Thyroid gland (tissue), 4 donors: ENCODE results near the gene TRPM2.

Source experiments
- POLR2A ChIP-seq, 2 donors: fragments of 450-650 bp; IDR thresholded peaks; one replicate each; pipeline ENCODE4 v1.6.1; 2017; ENCODE audit warnings: antibody characterized with exemption in 2 of 2, mild to moderate bottlenecking in 2 of 2, moderate library complexity in 1 of 2
- TF ChIP-seq, protein P1 (sequence below), 6 experiments: fragments of 200-600 bp in 3 of 6; fragments of 450-650 bp in 3 of 6; sonication (generic) in 3 of 6; IDR thresholded peaks; one replicate each; pipeline ENCODE4 v1.5.1; 2016 to 2019; ENCODE audit warnings: antibody characterized with exemption in 6 of 6, mild to moderate bottlenecking in 2 of 6, inconsistent platforms in 1 of 6, moderate library complexity in 1 of 6

DNA sequence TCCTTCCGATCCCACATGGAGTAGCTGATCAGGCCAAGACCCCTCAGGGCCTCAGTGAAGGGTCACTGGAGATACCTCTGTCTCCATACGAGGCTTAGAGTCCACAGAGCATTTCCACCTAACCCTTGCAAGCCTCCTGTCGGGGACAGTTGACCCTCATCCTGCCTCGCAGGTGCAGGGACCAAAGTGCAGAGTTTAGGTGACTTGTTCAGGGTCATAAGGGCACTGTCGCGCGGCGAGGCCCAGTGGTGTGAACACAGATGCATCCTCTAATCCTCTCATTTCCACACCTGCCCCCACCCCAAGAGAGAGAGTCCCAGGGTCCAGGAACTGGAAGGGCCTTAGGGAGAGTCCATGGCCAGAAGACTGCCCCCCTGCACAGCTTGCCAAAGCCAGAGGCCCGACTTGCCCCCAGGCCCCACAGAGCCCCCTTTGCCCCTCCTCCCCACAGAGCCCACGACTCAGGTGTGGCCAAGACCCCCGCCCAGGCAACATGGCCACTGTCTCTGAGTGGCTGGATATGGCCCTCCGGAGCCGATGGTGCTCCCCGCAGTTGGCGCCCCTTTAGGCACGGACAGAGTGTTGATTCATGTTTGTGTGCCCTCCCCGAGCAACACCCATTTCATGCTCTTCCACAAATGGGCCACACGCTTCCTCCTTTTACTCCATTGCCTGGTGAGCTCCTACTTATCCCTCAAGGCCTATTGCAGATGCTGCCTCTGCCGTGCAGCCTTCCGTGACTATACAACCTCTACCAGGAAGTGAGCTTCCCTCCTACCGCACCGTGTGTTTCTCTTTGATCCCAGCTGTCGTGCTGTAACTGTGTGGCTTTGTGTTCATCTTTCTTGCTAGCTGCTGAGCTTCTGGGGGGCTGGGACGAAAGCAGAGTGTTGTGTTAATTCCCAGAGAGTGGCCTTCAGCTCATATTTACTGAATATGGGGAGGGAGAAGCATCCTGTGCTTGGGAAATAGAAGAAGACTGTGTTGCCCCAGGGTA is 1.7 kb downstream of the TRPM2 start:
- TF ChIP-seq, protein P1, sequence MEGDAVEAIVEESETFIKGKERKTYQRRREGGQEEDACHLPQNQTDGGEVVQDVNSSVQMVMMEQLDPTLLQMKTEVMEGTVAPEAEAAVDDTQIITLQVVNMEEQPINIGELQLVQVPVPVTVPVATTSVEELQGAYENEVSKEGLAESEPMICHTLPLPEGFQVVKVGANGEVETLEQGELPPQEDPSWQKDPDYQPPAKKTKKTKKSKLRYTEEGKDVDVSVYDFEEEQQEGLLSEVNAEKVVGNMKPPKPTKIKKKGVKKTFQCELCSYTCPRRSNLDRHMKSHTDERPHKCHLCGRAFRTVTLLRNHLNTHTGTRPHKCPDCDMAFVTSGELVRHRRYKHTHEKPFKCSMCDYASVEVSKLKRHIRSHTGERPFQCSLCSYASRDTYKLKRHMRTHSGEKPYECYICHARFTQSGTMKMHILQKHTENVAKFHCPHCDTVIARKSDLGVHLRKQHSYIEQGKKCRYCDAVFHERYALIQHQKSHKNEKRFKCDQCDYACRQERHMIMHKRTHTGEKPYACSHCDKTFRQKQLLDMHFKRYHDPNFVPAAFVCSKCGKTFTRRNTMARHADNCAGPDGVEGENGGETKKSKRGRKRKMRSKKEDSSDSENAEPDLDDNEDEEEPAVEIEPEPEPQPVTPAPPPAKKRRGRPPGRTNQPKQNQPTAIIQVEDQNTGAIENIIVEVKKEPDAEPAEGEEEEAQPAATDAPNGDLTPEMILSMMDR (IDR thresholded peaks at IDR 0.05), result no peak
- TF ChIP-seq POLR2A (IDR thresholded peaks at IDR 0.05), result no peak
